GM12878 (cell line): Measurements from ENCODE around the gene MORN4. TPM values are rescaled to one million over a fixed set of nuclear protein-coding genes. Genes with fewer than 3 reads are reported as not detected.

Source experiments
- ATAC-seq: fragments of 200-7000 bp; cut with Tn5 transposase; 3 replicates; pipeline ENCODE4 v1.9.1; 2020; ENCODE audit warnings: mild to moderate bottlenecking, moderate library complexity
- BruUV-seq: library from RNA; stranded (reverse); fragments of 400-500 nt; replicated peaks from 2 replicates; lab custom pipeline; 2021; lab: Mats Ljungman, UMichigan
- CTCF ChIA-PET: fragments of 300-600 bp; sonication (Branson Sonifier 250); formaldehyde crosslinking; extraction: SDS; loops from one replicate; lab custom pipeline; 2021; ENCODE audit warnings: inconsistent platforms; lab: Yijun Ruan, JAX
- POLR2A ChIA-PET: fragments of 350-600 bp; formaldehyde crosslinking; extraction: SDS; loops from one replicate; lab custom pipeline; 2021; ENCODE audit warnings: inconsistent platforms; lab: Charles Lee
- RAD21 ChIA-PET: fragments of 300-600 bp; sonication (Branson Sonifier 250); formaldehyde crosslinking; loops from one replicate; lab custom pipeline; 2023; ENCODE audit warnings: antibody characterized with exemption; ENCODE audit not compliant: unreplicated experiment; lab: Charles Lee
- SMC1A ChIA-PET: fragments of 300-600 bp; sonication (Branson Sonifier 250); formaldehyde crosslinking; loops from one replicate; lab custom pipeline; 2023; ENCODE audit not compliant: unreplicated experiment, uncharacterized antibody; lab: Charles Lee
- DNase-seq: peaks from one replicate; pipeline ENCODE4 v3.0.0-alpha.2; 2011; ENCODE audit warnings: low read depth, low spot score
- FAIRE-seq: peaks from 3 replicates; lab custom pipeline; 2011; peaks lifted over from hg19 to GRCh38; lab: Jason Lieb, UNC
- H2AFZ ChIP-seq: 2 replicates; pipeline ENCODE4 v1.6.0; 2011; ENCODE audit warnings: low read depth, low read length, control low read depth; ENCODE audit not compliant: control insufficient read depth
- H3K27ac ChIP-seq: 2 replicates; pipeline ENCODE4 v1.5.1; 2011; ENCODE audit warnings: control low read depth; ENCODE audit not compliant: control insufficient read depth, insufficient read depth
- H3K27me3 ChIP-seq, 2 experiments: replicated peaks in 1 of 2; 2 replicates each; pipeline versions ENCODE4 v1.6.0 to v1.6.1; 2011; ENCODE audit warnings: low read length in 1 of 2; ENCODE audit not compliant: control insufficient read depth in 2 of 2, insufficient read depth in 2 of 2
- H3K36me3 ChIP-seq, 2 experiments: 2 replicates each; pipeline ENCODE4 v1.5.1; 2011; ENCODE audit warnings: low read length in 1 of 2; ENCODE audit not compliant: control insufficient read depth in 2 of 2, insufficient read depth in 2 of 2
- H3K4me1 ChIP-seq: 2 replicates; pipeline ENCODE4 v1.6.1; 2011; ENCODE audit warnings: mild to moderate bottlenecking, low read length, moderate library complexity, mixed read lengths; ENCODE audit not compliant: control insufficient read depth, insufficient read depth
- H3K4me2 ChIP-seq: 2 replicates; pipeline ENCODE4 v1.6.0; 2011; ENCODE audit warnings: control low read depth; ENCODE audit not compliant: control insufficient read depth, insufficient read depth
- H3K4me3 ChIP-seq: fragments of 200-600 bp; sonication (generic); 2 replicates; pipeline ENCODE4 v1.5.1; 2016
- H3K79me2 ChIP-seq: 2 replicates; pipeline ENCODE4 v1.6.0; 2011; ENCODE audit warnings: low read length; ENCODE audit not compliant: control insufficient read depth, insufficient read depth
- H3K9ac ChIP-seq: 2 replicates; pipeline ENCODE4 v1.8.0; 2011; ENCODE audit warnings: low read length, control low read depth, mixed read lengths; ENCODE audit not compliant: control insufficient read depth, insufficient read depth
- H3K9me3 ChIP-seq: replicated peaks from 3 replicates; pipeline ENCODE4 v1.5.1; 2011; ENCODE audit warnings: mild to moderate bottlenecking, low read length; ENCODE audit not compliant: control insufficient read depth, insufficient read depth
- H4K20me1 ChIP-seq: 2 replicates; pipeline ENCODE4 v1.6.0; 2011; ENCODE audit not compliant: control insufficient read depth, insufficient read depth
- DPF2 ChIP-seq: fragments of 450-650 bp; IDR thresholded peaks from 2 replicates; pipeline ENCODE4 v1.6.1; 2017; ENCODE audit warnings: mild to moderate bottlenecking
- PBX3 ChIP-seq: IDR thresholded peaks from 2 replicates; pipeline ENCODE4 v1.6.1; 2011; ENCODE audit warnings: mild to moderate bottlenecking, low read depth, low read length, moderate library complexity; ENCODE audit not compliant: insufficient replicate concordance
- STAT3 ChIP-seq: IDR thresholded peaks from 2 replicates; pipeline ENCODE4 v1.6.1; 2011; ENCODE audit warnings: low read depth, low read length, improper control_type of control experiment
- WGBS: methylation state at CpG from one replicate; pipeline ENCODE4 v1.1.6; 2016; ENCODE audit warnings: low lambda C conversion rate; ENCODE audit not compliant: insufficient replicate concordance, insufficient coverage; ENCODE audit errors: missing lambda C conversion rate; 5-methylcytosine and 5-hydroxymethylcytosine counted together
- in situ Hi-C: fragments of 300-500 bp; cut with MboI; formaldehyde crosslinking; loops from 9 replicates; pipeline ENCODE4 v1.14.3; 2018; ENCODE audit warnings: mixed read lengths
- intact Hi-C: fragments of 100-400 bp; cut with micrococcal nuclease; formaldehyde crosslinking; loops from one replicate; pipeline ENCODE4 v1.14.2; 2022; ENCODE audit not compliant: unreplicated experiment
- polyA plus RNA-seq, 11 experiments: library from polyadenylated mRNA; depleted of rRNA in 4 of 11; unstranded in 6 of 11; stranded (reverse) in 5 of 11; fragments of >200 nt; fragmentation: Nextera tagmentation in 4 of 11; fragmentation: Illumina TruSeq in 1 of 11; extraction: Ambion mirVana in 4 of 11; extraction: Trizol in 1 of 11; gene quantifications; 1 replicate in 1 of 11; 2 replicates in 10 of 11; pipeline versions ENCODE4 v1.2.1 to v1.2.3, GENCODE V29; 2011 to 2016; ENCODE audit warnings: inconsistent platforms in 2 of 11, missing spikeins in 2 of 11, low read depth in 1 of 11
- total RNA-seq, 4 experiments: library from RNA; depleted of rRNA in 3 of 4; stranded (reverse); fragments of >200 nt in 3 of 4; fragmentation: Illumina TruSeq in 1 of 4; extraction: Trizol in 1 of 4; gene quantifications; 2 replicates each; pipeline versions ENCODE4 v1.2.1 to v1.2.3, GENCODE V29; 2013 to 2021

MORN4 gene
- total and polyA plus RNA-seq, 10 of the 15 experiments (the other 5 are each of a cell fraction or from before 2014, with no cell fraction given): 1.3 to 5.5 (median 2.6) TPM

GRCh38 chr10:97570789-97571471, 62.4 kb downstream of the MORN4 start (continued):
- TF ChIP-seq DPF2 (no peak), PBX3 (no peak)

GRCh38 chr10:97570146-97570788, 63.0 kb downstream of the MORN4 start:
- no peak overlapping the region for H3K4me2 ChIP-seq
- no peaks in the 10 kb centered on the region for H3K36me3 ChIP-seq
- SMC1A ChIA-PET: interaction anchor here (0.9 kb wide), 1 partner anchor 70 kb away, joined by 3 read pairs; no protein-coding TSS in a partner anchor
- no TSS peak for BruUV-seq
- ATAC-seq: no peak
- no peaks in the 10 kb centered on the region for H3K27me3 ChIP-seq
- H3K4me3 ChIP-seq: no peak overlapping the region
- no peaks in the 10 kb centered on the region for H3K9me3 ChIP-seq
- intact Hi-C loops: no loop called here
- in situ Hi-C loops: no loop called here
- TF ChIP-seq STAT3: no peak
- TF ChIP-seq, all 136 proteins: peak for 0
- Histone ChIP-seq H3K79me2 (no peaks in the 10 kb centered on the region), H3K9ac (no peak overlapping the region), H2AFZ (no peak overlapping the region), H3K4me1 (no peaks in the 10 kb centered on the region), H4K20me1 (no peaks in the 10 kb centered on the region), H3K27ac (no peak overlapping the region)
- 74% methylated on average over 33 of the region's 33 CpGs for WGBS
- DNase-seq: no peak
- FAIRE-seq: no peak
- CTCF ChIA-PET: interaction anchor here (0.6 to 3.9 kb wide), 5 partner anchors 14 to 1376 kb away, joined by 3 to 29 read pairs (median 11); partner anchors contain the start of gene HOGA1
- POLR2A ChIA-PET: interaction anchor here (0.6 kb wide), 1 partner anchor 17 kb away, joined by 3 read pairs; no protein-coding TSS in a partner anchor
- RAD21 ChIA-PET: no interaction called here
